GM12875 (cell line): Measurements from ENCODE around the gene ZNF804A.

Experiments used
- H3K4me3 ChIP-seq: one replicate; pipeline ENCODE4 v1.5.1; 2011; ENCODE audit warnings: low read depth, low read length, control low read depth
- TF ChIP-seq, protein P1 (sequence below): IDR thresholded peaks from 2 replicates; pipeline ENCODE4 v1.5.1; 2011; ENCODE audit warnings: low read depth, mild to moderate bottlenecking, control low read depth, inconsistent platforms, low read length, moderate library complexity, borderline replicate concordance; ENCODE audit not compliant: insufficient read depth

Gene ZNF804A

DNA sequence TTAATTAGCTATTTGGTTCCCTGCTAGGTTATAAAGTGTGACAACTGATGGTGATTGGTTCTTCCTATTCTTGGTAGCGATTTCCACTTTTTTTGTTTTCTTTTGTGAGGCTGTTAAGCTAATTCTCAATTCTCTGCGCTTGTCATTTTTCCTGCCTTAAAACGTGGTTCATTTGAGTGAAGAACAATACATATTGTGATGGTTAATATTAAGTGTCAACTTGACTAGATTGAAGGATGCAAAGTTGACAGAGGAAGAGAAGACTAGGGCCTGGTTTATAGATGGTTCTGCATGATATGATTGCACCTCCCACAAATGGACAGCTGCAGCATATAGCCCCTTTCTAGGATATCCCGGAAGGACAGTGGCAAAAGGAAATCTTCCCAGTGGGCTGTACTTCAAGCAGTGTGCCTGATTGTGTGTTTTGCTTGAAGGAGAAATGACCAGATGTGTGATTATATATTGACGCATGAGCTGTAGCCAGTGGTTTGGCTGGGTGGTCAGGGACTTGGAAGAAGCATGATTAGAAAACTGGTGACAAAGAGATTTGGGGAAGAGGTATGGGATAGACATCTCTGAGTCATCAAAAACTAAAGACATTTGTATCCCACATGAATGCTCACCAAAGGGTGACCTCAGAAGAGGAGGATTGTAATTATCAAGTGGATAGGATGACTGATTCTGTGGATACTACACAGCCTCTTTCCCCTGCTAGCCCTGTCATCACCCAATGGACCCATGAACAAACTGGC is 39.4 kb upstream of the ZNF804A start:
- H3K4me3 ChIP-seq: no peak overlapping the region
- TF ChIP-seq, protein P1, sequence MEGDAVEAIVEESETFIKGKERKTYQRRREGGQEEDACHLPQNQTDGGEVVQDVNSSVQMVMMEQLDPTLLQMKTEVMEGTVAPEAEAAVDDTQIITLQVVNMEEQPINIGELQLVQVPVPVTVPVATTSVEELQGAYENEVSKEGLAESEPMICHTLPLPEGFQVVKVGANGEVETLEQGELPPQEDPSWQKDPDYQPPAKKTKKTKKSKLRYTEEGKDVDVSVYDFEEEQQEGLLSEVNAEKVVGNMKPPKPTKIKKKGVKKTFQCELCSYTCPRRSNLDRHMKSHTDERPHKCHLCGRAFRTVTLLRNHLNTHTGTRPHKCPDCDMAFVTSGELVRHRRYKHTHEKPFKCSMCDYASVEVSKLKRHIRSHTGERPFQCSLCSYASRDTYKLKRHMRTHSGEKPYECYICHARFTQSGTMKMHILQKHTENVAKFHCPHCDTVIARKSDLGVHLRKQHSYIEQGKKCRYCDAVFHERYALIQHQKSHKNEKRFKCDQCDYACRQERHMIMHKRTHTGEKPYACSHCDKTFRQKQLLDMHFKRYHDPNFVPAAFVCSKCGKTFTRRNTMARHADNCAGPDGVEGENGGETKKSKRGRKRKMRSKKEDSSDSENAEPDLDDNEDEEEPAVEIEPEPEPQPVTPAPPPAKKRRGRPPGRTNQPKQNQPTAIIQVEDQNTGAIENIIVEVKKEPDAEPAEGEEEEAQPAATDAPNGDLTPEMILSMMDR: no peak

DNA sequence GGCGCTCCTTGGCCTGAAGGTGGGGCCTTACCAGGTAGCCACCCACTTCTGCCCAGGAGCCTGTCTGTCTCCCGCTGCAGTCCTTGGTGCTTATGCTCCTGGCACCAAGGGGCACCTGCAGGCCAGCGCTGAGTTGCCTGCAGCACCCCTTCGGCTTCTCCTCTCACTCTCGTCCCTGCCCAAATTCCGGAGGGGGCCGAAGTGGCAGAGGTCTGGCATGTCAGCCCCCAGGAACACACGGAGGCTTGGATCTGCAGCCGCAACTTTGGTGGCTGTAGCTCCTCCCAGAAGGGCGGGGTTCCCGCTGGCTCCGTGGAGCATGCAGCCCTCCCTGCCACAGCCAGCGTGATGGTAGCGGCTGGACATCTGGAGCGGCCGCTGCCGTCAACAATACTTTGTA is 37.7 kb upstream of the ZNF804A start:
- no peak overlapping the region for H3K4me3 ChIP-seq
- TF ChIP-seq, protein P1: no peak

DNA sequence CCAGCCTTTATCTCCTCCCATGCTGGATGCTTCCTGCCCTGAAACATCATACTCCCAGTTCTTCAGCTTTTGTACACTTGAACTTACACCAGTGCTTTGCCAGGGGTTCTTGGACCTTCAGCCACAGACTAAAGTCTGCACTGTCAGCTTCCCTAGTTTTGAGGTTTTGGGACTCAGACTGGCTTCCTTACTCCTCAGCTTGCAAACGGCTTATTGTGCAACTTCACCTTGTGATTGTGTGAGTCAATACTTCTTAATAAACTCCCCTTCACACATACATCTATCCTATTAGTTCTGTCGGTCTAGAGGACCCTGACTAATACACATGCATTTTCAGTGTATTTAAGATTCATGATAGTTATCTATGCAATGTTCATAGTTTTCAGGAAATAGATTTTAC is 35.8 kb upstream of the ZNF804A start:
- H3K4me3 ChIP-seq: no peak overlapping the region
- TF ChIP-seq, protein P1: no peak

DNA sequence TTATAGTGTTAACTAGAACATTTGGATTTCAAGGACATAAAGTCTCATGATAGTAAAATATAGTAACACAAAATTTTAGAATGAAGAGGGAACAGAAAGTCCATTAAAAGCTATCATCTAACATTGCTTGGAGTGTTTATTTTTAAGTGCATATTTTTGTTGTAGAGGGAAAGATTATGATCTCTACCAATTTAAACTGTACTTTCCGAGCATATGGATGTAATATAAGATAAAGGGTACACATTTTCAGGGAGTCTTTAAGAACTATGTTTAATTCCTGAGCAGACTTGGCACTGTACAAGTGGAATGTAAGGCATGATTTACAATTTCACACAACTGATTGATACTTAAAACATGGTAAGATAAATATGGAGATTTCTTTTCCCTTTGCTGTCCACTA is 34.2 kb upstream of the ZNF804A start:
- no peak overlapping the region for H3K4me3 ChIP-seq
- TF ChIP-seq, protein P1: no peak

DNA sequence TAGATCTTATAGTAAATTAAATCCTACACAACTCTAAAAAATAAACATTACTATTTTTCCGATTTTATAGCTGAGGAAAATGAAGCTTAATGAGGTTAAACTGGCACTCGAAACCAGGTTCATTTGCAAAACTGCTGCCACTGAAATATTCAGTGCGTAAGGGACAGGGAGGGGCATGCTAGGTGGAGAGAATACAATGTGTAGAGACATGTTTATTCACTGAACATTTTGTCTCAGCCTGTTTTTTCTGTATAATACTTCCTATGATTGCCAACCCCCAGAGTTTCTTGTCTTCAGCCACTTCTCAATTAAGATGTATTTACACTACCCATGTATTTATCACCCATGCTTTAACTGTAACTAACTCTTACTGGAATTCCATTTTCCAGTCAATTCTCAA is 31.6 kb upstream of the ZNF804A start:
- no peak overlapping the region for H3K4me3 ChIP-seq
- TF ChIP-seq, protein P1: no peak

DNA sequence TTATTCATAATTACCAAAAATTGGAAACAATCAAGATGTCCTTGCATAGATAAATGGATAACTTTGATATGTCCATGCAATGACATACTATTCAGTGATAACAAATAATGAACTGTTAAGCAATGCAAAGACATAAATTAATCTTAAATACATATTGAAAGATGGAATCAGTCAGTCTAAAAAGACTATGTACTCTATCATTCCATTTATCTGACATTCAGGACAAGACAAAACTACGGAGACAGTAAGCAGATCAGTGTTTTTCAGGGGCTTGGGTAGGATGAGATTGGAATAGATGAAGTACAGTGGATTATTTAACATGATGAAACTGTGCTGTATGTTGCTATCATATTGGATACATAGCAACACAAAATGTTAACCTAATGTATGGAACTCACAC is 21.3 kb upstream of the ZNF804A start:
- no peak overlapping the region for H3K4me3 ChIP-seq
- TF ChIP-seq, protein P1: no peak

DNA sequence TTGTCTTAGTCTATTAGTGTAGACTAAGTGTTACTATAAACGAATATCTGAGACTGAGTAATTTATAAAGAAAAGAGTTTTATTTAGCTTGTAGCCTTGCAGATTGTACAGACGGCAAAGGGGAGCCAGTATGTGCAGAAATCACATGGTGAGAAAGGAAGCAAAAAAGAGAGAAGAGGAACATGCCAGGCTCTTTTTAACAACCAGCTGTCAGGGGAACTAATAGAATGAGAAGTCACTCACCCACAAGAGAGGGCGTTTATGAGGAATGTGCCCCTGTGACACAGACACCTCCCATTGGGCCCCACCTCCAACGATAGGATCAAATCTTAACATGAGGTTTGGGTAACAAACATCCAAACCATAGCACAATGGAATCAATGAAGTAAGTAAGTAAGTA is 20.6 kb upstream of the ZNF804A start:
- H3K4me3 ChIP-seq: no peak overlapping the region
- TF ChIP-seq, protein P1: no peak
